GM19328 (cell line): Measurements from ENCODE around the gene ADAMTS18.

Source experiments
- ATAC-seq: cut with Tn5 transposase; IDR thresholded peaks from one replicate; pipeline ENCODE4 v1.9.1; 2021; ENCODE audit warnings: mild to moderate bottlenecking, moderate library complexity; ENCODE audit not compliant: unreplicated experiment

ADAMTS18 gene

DNA sequence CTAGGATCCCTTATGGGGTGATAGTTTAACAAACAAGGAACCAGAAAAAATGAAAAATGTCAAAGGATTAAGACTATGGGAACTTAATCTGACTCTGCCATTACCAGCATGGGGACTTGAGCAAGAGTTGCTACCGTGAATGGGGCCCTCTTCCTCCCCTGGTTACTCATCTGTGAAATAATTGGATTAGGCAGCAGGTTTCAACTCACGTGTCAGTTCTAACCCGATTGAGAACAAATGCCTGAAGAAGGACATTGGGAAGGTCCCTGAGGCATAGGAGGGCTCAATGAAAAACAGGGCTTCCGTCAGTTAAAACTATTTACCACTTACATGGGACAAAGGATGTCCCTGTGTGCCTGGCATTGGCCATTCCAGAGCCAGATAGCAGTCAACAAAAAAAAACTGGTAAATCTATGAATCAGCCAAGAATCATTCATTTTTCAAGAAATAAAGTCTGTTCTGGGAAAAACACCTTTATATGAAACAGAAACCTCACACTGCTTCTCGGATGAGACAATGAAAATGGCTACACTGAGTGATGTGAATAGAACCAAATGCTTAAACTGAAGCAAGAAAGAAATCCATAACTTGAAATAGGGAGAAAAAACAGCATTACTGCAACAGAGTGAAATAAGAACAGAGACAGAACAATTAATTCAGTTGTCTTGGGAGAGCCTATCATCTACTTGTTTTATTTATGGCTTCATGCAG, 104.3 kb downstream of the ADAMTS18 start:
- ATAC-seq, result no peak

DNA sequence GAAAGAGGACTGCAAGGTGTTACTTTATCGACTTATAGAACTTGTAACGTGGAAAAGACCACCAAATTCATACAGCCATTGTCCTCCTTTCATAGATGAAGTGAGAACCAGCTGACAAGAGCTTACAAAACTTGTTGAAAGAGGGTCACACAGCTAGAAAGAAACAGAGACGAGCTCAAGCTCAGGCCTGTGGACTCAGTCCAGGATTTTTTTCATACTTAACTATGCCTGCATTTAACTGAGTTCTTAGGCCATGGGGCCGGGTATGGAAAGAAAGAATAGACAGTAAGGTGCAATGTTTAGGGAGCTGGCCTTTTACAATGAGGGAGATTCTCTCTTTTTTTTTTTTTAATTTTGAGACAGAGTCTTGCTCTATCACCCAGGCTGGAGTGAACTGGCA, 106.1 kb downstream of the ADAMTS18 start:
- no peak for ATAC-seq

DNA sequence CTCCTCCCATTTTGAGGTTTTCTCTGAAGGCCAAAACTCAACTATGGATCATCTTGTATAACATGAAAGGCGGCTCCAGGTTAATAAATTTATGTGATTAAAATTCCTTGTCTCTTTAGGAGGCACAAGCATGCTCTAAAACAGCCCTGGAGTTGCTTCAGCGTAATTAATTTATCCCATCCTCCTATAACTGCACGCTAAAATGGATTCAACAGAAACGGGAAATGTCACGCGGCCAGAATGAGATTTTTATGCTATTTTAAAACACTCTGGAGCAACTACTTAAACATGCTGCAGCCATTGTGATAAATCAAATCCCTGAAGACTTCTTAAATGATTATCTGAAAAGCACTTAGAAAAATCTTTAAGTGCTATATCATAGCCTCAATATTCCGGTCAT, 106.6 kb downstream of the ADAMTS18 start:
- no peak for ATAC-seq

DNA sequence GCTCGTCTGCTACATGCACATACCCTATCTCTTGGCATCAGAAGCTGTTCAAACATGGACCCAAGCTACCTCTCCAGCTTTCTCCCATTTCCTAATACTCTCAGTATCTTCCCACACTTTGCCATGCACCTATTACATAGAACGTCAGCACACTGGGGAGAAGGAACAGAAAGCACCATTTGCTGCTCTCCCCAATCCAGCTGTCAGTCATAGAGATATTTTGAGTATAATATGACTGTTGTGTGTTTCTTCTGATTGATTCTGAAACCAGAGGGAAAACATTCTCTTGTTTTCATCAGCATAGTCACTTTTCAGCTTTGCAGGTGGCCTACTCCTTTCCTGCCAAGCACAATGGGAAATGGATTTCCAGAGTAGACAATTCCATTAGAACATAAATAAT, 107.1 kb downstream of the ADAMTS18 start:
- no peak for ATAC-seq

GRCh38 chr16:77324729-77325128, 110.1 kb downstream of the ADAMTS18 start:
- ATAC-seq, result no peak

- no peak for ATAC-seq
These were observed 111.1 kb downstream of the ADAMTS18 start for GRCh38 chr16:77323695-77324094.

- no peak for ATAC-seq
These were observed 112.1 kb downstream of the ADAMTS18 start for GRCh38 chr16:77322757-77323156.

GRCh38 chr16:77317059-77317458, 117.8 kb downstream of the ADAMTS18 start:
- ATAC-seq, result no peak

- no peak for ATAC-seq
These were observed 124.0 kb downstream of the ADAMTS18 start for GRCh38 chr16:77310877-77311276.

- ATAC-seq, result no peak
These were observed 126.7 kb downstream of the ADAMTS18 start for GRCh38 chr16:77308163-77308561.

GRCh38 chr16:77307426-77308162, 127.2 kb downstream of the ADAMTS18 start:
- no peak for ATAC-seq

DNA sequence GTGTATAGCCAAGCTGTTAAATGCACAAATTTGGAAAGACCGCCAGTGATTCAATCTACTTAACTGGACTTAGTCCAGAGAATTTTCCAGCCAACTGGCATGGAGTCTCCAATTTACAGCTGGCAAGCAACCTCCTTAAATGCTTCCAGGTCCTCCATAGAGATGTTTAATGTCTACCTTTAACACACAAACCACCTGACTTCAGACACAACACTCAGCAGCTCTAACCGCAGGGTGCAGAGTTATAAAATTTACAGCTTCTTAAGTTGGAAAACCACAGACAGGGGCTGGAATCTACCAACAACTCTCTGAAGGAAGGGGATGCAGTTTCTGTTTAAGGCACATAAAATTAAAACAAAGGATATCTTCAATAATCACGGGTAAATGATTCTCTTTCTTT, 128.8 kb downstream of the ADAMTS18 start:
- ATAC-seq, result no peak

GRCh38 chr16:77304877-77305276, 130.0 kb downstream of the ADAMTS18 start:
- ATAC-seq, result no peak

GRCh38 chr16:77304134-77304533, 130.7 kb downstream of the ADAMTS18 start:
- no peak for ATAC-seq

- no peak for ATAC-seq
These were observed 132.2 kb downstream of the ADAMTS18 start for GRCh38 chr16:77302674-77303073.

DNA sequence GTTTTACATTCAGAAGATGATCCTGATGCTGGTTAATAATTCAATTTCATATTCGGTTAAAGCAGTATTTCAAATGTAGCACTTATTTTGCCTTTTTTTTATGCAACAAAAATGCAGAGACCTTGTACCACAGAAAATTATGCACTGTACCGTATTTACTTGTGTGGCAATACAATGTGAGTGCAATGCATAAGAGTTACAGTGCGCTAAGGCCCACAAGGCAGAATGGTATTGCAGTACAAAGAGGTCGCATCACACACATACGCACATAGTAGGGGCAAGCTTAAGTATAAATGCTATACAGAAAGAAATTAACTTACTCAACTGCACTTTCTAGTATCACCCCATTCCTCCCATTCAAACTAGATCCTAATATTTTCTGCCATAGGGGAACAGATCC, 132.6 kb downstream of the ADAMTS18 start:
- no peak for ATAC-seq

DNA sequence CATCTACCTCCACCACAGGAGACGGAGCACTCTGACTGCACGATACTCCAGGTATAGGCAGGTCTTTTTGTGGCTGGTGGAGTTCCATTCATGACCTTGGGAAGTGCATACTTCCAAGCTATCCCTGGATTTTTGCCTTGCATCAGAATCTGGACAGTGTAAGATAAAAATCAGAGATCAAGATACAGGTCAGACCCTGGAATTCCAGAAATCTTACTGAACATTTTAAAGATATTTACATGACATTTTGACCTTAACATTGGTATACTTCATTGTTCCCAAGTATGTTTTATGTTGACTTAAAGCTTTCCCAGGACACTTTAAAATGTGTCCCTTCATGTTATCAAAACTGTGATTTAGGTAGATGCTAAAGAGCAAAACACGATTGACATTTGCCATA, 134.6 kb downstream of the ADAMTS18 start:
- no peak for ATAC-seq

DNA sequence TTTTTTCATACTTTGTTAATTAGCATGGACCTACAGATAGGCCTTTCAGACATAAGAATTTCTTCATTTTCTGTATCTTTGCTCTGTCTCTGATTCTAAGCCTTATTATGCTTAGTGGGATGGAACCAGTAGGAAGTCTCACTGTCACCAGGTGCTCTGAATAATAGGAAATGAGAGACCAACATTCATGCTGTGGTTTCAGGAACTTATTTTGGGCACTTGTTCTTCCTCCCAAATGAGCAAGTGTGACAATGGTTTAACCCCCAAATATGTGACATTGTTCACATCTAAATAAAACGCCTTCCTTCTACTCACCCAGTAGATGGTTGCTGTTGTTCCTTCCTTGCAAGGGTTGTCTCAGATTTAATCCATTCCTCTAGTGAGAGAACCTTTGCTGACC, 135.4 kb downstream of the ADAMTS18 start:
- peak; percentile 64 for ATAC-seq

DNA sequence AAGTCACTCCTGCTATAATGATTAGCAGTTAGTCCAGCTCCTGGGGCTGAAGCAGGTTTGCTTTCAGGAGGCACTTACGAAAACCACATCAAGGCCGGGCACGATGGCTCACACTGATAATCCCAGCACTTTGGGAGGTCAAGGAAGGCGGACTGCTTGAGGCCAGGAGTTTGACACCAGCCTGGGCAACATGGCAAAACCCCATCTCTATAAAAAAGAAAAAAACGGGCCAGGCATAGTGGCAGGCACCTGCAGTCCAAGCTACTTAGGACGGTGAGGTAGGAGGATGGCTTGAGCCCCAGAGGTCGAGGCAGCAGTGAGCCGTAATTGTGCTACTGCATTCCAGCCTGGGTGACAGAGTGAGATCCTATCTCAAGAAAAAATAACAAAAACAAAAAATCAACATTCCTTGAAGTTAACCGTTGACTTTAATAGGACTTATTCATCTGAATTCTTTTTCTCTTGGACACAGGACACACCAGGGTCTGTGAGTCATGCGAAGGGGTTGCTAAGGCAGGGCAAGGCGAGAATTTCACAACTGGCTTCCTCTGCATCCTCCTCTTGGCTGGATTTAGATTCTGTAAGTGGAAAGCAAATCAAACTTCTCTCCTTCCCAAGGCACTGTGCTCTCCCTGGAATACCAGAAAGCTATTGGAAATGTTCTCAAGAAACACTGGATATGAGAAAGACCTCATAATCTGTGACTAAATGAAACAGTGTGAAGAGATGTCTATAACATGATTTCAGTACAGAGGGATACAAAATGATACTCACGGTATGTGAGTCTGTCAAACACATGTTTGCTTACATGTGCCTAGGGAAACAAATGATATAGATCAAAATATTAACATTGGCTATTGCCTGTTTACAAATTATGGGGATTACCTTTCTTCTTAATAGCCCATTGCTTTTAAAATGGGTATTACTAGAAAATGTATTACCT, 136.1 kb downstream of the ADAMTS18 start:
- ATAC-seq, result no peak

GRCh38 chr16:77297996-77298395, 136.8 kb downstream of the ADAMTS18 start:
- no peak for ATAC-seq

- no peak for ATAC-seq
These were observed 138.9 kb downstream of the ADAMTS18 start for GRCh38 chr16:77295896-77296295.
